VCaP (cell line): ENCODE measurements around the gene SYNJ1.

ENCODE experiments used
- H3K27ac ChIP-seq: fragments of 450-650 bp; 2 replicates; pipeline ENCODE4 v1.5.1; 2017
- TF ChIP-seq, protein P1 (sequence below): fragments of 450-650 bp; conservative IDR thresholded peaks from 2 replicates; pipeline ENCODE4 v1.5.1; 2017; ENCODE audit warnings: mild to moderate bottlenecking, moderate library complexity

The SYNJ1 gene

DNA sequence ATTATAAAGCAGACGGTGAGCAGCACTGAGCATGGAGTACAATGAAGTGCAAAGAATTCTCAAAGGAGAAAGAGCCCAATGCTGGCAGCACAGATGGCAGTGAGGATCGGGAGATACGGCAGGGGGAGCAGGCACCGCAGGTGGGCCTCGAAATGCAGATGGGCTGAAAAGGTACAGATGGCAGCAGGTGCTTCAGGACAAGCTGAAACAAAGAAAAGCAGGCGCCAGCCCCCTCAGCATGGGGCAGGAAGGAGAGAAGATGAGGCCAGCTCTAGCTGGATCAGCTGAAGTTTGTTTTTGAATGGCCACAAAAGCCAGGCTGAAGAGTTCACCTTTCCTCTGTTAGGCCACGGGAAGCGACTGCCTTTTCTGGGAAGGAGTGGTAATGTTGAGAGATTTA is 123.3 kb downstream of the SYNJ1 start:
- TF ChIP-seq, protein P1, sequence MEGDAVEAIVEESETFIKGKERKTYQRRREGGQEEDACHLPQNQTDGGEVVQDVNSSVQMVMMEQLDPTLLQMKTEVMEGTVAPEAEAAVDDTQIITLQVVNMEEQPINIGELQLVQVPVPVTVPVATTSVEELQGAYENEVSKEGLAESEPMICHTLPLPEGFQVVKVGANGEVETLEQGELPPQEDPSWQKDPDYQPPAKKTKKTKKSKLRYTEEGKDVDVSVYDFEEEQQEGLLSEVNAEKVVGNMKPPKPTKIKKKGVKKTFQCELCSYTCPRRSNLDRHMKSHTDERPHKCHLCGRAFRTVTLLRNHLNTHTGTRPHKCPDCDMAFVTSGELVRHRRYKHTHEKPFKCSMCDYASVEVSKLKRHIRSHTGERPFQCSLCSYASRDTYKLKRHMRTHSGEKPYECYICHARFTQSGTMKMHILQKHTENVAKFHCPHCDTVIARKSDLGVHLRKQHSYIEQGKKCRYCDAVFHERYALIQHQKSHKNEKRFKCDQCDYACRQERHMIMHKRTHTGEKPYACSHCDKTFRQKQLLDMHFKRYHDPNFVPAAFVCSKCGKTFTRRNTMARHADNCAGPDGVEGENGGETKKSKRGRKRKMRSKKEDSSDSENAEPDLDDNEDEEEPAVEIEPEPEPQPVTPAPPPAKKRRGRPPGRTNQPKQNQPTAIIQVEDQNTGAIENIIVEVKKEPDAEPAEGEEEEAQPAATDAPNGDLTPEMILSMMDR: no peak
- H3K27ac ChIP-seq: no peak overlapping the region

DNA sequence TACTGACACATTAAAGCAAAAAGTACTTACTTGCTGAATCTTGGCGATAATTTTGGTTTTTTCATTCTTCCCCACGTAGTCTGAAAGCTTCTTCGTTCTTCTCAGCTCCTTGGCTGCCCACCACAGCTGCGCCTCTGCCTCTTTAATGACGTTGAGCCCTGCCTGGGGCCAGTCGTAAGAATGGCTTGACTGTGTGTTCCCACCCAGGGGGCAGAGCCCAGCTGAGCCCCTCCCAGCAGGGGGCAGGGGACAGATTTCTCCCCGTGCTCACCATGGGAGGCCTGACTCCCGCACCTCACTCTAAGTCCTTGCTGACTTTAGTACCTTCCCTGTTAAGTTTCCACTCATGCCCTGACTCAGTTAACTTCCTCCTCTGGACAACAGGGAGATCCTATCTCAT is 124.7 kb downstream of the SYNJ1 start:
- H3K27ac ChIP-seq: no peak overlapping the region
- TF ChIP-seq, protein P1: no peak

DNA sequence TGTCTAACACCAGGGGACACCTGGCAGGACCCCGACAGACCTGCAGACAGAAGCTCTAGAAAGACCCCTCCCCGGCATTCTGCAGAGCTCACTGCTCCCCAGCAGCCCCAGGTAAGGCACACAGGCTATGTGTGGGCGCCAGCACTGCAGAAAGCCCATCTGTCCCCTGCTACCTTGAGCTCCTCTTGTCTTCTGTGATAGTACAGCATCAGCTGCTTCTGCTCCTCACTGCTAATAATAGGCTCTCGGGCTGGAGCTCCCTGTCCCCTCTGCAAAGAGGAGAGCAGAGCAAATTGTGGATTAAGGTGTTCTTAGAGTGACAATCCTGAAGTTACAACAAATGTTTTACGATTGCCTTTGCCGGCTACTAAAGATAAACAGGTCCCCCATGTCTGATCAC is 125.7 kb downstream of the SYNJ1 start:
- no peak overlapping the region for H3K27ac ChIP-seq

DNA sequence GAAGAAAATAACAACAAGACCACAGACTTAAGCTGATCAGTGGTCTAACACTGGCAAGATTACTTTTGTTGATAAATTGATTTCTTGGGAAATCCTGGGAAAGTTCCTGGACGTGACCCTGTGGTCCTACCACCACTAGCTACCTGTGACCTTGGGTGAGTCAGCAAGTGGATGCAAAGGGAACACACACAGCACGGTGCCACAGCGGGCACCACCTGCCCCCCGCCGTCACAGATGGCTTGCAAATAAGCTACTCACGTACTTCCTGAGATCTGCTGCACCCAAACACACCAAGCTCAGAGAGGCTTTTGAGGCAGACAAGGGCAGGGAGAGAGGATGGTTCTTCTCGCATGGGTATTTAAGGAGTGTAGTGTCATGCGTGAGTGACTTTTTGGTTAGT is 128.3 kb downstream of the SYNJ1 start:
- TF ChIP-seq, protein P1: no peak
- H3K27ac ChIP-seq: no peak overlapping the region

More for the DNA sequence above, 125.7 kb downstream of the SYNJ1 start:
- TF ChIP-seq, protein P1: no peak

DNA sequence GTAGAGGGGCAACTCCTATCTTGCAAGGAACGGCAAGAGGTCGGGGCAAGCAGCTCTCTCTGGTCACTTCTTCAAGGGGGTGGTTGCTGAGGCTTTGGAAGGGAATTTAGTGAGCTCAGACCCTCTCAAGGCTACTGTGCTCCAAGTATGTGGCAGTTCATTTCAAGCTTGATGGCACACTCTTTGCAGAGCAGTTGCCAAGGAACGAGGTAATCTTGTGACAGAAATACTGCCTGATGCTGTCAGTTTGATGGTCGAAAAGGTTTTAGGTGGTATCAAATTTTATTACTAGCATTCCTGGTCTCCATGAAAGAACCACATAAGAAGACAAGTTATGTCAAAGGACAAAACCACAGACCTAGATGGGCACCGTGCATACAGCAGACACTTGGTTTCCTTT is 128.7 kb downstream of the SYNJ1 start:
- TF ChIP-seq, protein P1: no peak
- no peak overlapping the region for H3K27ac ChIP-seq

DNA sequence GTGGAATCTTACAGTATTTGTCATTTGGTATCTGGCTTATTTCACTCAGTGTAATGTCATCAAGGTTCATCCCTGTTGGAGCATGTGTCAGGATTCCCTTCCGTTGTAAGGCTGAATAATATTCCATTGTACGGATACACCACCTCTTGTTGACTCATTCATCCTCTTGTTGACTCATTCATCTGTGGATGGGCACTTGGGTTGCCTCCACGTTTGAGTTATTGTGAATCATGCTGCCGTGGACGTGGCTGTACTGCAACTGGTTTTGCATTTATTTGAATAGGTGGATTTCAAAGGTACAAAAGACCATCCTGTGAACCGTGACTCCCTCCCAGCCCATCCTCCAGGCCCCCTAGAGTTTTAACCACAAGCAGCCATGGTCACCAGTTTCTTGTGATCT is 130.6 kb downstream of the SYNJ1 start:
- no peak overlapping the region for H3K27ac ChIP-seq
- TF ChIP-seq, protein P1: no peak

DNA sequence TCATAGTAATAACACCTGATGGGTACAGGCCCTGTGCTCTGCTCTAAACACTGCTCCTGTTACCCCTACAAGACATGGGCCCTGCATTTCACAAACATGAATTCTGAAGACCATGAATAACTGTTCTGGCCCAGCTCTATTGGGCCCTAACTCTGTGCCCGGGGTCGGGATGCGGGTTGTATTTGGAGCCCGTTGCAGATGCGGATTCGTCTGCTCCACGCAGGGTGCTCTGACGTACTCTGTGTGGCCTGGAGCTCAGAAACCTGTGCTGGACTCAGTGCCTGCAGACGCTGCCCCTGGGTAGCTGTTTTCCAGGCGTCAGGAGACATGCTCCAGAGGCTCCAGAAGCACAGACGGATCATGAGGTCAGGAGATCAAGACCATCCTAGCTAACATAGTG is 132.4 kb downstream of the SYNJ1 start:
- TF ChIP-seq, protein P1: no peak
- no peak overlapping the region for H3K27ac ChIP-seq

DNA sequence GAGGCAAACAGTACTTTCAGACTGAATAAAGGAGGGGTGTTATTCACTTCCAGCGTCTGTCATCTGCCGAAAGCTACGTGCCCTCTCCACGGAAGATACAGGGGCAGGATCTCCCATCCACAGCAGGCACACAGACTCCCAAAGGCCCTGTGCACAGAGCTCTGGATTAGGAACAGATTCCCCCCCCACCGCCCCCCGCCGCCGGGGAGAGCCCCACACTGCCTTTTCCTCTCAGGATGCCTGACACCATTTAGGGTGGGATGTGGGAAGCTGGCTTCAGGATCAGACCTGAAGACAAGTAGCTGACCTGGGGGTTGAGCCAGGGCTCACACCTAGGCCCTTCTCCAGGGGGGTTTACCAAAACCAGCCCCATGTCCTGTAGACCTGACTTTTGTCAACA is 134.1 kb downstream of the SYNJ1 start:
- TF ChIP-seq, protein P1: no peak
- H3K27ac ChIP-seq: no peak overlapping the region
